Liver (tissue), 9 donors: ENCODE results near the gene ALDH1A1. TPM values are rescaled to one million over a fixed set of nuclear protein-coding genes. Genes with fewer than 3 reads are reported as not detected.

Experiments
- DNase-seq: peaks from one replicate; pipeline ENCODE4 v3.0.0-alpha.2; 2017; ENCODE audit warnings: low spot score
- H3K27ac ChIP-seq, 2 donors: one replicate each; pipeline ENCODE4 v1.7.0; 2013; ENCODE audit warnings: inconsistent platforms in 2 of 2, low read length in 2 of 2, control low read depth in 1 of 2, low read depth in 1 of 2, mild to moderate bottlenecking in 1 of 2
- H3K27me3 ChIP-seq, 4 donors: one replicate each; pipeline versions ENCODE4 v1.6.1 to v1.7.0; 2013; ENCODE audit warnings: low read length in 3 of 4, inconsistent platforms in 1 of 4, mild to moderate bottlenecking in 1 of 4, moderate library complexity in 1 of 4; ENCODE audit not compliant: control insufficient read depth in 4 of 4, insufficient read depth in 4 of 4
- H3K36me3 ChIP-seq, 4 donors: one replicate each; pipeline versions ENCODE4 v1.6.1 to v1.7.0; 2013; ENCODE audit warnings: low read length in 3 of 4, mild to moderate bottlenecking in 3 of 4, low read depth in 1 of 4, moderate library complexity in 1 of 4; ENCODE audit not compliant: control insufficient read depth in 4 of 4, insufficient read depth in 3 of 4
- H3K4me1 ChIP-seq, 4 donors: one replicate each; pipeline versions ENCODE4 v1.6.1 to v1.7.0; 2013; ENCODE audit warnings: low read length in 3 of 4, mild to moderate bottlenecking in 3 of 4, moderate library complexity in 1 of 4; ENCODE audit not compliant: control insufficient read depth in 4 of 4, insufficient read depth in 4 of 4
- H3K4me3 ChIP-seq, 3 donors: one replicate each; pipeline versions ENCODE4 v1.6.1 to v1.7.0; 2013; ENCODE audit warnings: low read length in 3 of 3, control low read depth in 1 of 3, low read depth in 1 of 3, mild to moderate bottlenecking in 1 of 3
- H3K9ac ChIP-seq, 2 donors: one replicate each; pipeline ENCODE4 v1.7.0; 2013; ENCODE audit warnings: low read length in 2 of 2, mild to moderate bottlenecking in 2 of 2, moderate library complexity in 2 of 2, control low read depth in 1 of 2, low read depth in 1 of 2
- H3K9me3 ChIP-seq, 4 donors: one replicate each; pipeline versions ENCODE4 v1.6.1 to v1.7.0; 2013; ENCODE audit warnings: low read length in 3 of 4; ENCODE audit not compliant: control insufficient read depth in 4 of 4
- FOXA2 ChIP-seq: IDR thresholded peaks from 2 replicates; pipeline ENCODE4 v1.6.1; 2016; ENCODE audit warnings: antibody characterized with exemption
- GABPA ChIP-seq, 2 donors: IDR thresholded peaks in 1 of 2; conservative IDR thresholded peaks in 1 of 2; 2 replicates each; pipeline ENCODE4 v1.6.1; 2016; ENCODE audit warnings: antibody characterized with exemption in 2 of 2, mild to moderate bottlenecking in 1 of 2, moderate library complexity in 1 of 2
- HNF4A ChIP-seq, 2 donors: conservative IDR thresholded peaks; 2 replicates each; pipeline ENCODE4 v1.6.1; 2016; ENCODE audit warnings: antibody characterized with exemption in 2 of 2, mild to moderate bottlenecking in 2 of 2
- HNF4G ChIP-seq: IDR thresholded peaks from 2 replicates; pipeline ENCODE4 v1.6.1; 2016; ENCODE audit warnings: antibody characterized with exemption
- JUND ChIP-seq, 2 donors: IDR thresholded peaks; 2 replicates each; pipeline ENCODE4 v1.6.1; 2016; ENCODE audit warnings: antibody characterized with exemption in 2 of 2
- NR2F2 ChIP-seq: IDR thresholded peaks from 2 replicates; pipeline ENCODE4 v1.6.1; 2016; ENCODE audit warnings: antibody characterized with exemption
- RAD21 ChIP-seq, 2 donors: IDR thresholded peaks; 2 replicates each; pipeline ENCODE4 v1.6.1; 2016; ENCODE audit warnings: antibody characterized with exemption in 2 of 2, mild to moderate bottlenecking in 2 of 2
- RXRA ChIP-seq, 2 donors: IDR thresholded peaks; 2 replicates each; pipeline ENCODE4 v1.6.1; 2017 to 2018; ENCODE audit warnings: antibody characterized with exemption in 2 of 2, mild to moderate bottlenecking in 1 of 2
- SP1 ChIP-seq: IDR thresholded peaks from 2 replicates; pipeline ENCODE4 v1.6.1; 2018; ENCODE audit warnings: antibody characterized with exemption, mild to moderate bottlenecking
- TAF1 ChIP-seq: conservative IDR thresholded peaks from 2 replicates; pipeline ENCODE4 v1.6.1; 2016; ENCODE audit warnings: antibody characterized with exemption, mild to moderate bottlenecking
- YY1 ChIP-seq: IDR thresholded peaks from 2 replicates; pipeline ENCODE4 v1.6.1; 2016; ENCODE audit warnings: antibody characterized with exemption, mild to moderate bottlenecking
- WGBS: extraction: QIAGEN DNeasy Blood & Tissue Kit; methylation state at CpG from one replicate; pipeline ENCODE4 v1.1.7; 2013; 5-methylcytosine and 5-hydroxymethylcytosine counted together
- polyA plus RNA-seq, 2 donors: library from polyadenylated mRNA; stranded (reverse) in 1 of 2; unstranded in 1 of 2; fragments of 200-250 nt in 1 of 2; fragments of >200 nt in 1 of 2; fragmentation: Nextera tagmentation in 1 of 2; extraction: Ambion mirVana in 1 of 2; gene quantifications; one replicate each; pipeline versions ENCODE4 v1.2.1 to v1.2.3, GENCODE V29; 2013 to 2015
- total RNA-seq, 2 donors: library from RNA; depleted of rRNA; stranded (reverse); fragments of >200 nt; gene quantifications; one replicate each; pipeline ENCODE4 v1.2.3, GENCODE V29; 2014
- TF ChIP-seq, protein P1 (sequence below): fragments of 150-350 bp; IDR thresholded peaks from 2 replicates; pipeline ENCODE4 v1.5.1; 2017; ENCODE audit warnings: improper control_type of control experiment, low read depth, low read length; ENCODE audit not compliant: missing input control
- TF ChIP-seq, protein P2 (sequence below): IDR thresholded peaks from 2 replicates; pipeline ENCODE4 v1.6.1; 2016; ENCODE audit warnings: antibody characterized with exemption, mild to moderate bottlenecking
- TF ChIP-seq, protein P3 (sequence below): IDR thresholded peaks from 2 replicates; pipeline ENCODE4 v1.6.1; 2016; ENCODE audit warnings: antibody characterized with exemption
- TF ChIP-seq, protein P4 (sequence below): IDR thresholded peaks from 2 replicates; pipeline ENCODE4 v1.6.1; 2016; ENCODE audit warnings: antibody characterized with exemption
- donor health status: healthy.
- donor health status: healthy.
- donor health status: healthy.
- donor health status: healthy.
- donor health status: healthy.

Gene ALDH1A1
- total and polyA plus RNA-seq, 4 donors: 118 to 433 (median 193) TPM

DNA sequence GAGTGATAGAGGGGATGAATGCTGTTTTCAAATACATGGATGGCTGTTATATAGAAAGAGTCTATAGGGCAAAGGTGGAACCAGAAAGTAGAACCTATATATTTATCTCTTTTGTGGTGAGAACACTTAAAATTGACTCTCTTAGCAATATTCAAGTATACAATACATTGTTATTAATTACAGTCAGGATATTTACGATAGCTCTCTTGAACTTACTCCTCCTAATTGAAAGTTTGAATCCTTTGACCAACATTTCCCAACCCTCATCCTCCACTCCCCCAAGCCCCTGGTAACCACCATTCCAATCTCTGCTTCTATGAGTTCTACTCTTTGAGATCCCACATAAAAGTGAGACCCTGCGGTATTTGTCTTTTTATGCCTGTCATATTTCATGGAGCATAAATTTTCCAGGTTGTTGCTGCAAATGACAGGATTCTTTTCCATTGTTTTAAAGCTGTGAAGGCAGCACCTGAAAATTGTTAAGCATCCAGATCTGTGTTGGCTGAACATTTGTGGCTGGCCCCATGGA, 41.5 kb downstream of the ALDH1A1 start:
- no peaks in the 10 kb centered on the region for H3K27me3 ChIP-seq
- TF ChIP-seq HNF4A (conservative IDR thresholded peaks at IDR 0.05): no peak
- no peak for TF ChIP-seq HNF4G
- TF ChIP-seq, protein P1, sequence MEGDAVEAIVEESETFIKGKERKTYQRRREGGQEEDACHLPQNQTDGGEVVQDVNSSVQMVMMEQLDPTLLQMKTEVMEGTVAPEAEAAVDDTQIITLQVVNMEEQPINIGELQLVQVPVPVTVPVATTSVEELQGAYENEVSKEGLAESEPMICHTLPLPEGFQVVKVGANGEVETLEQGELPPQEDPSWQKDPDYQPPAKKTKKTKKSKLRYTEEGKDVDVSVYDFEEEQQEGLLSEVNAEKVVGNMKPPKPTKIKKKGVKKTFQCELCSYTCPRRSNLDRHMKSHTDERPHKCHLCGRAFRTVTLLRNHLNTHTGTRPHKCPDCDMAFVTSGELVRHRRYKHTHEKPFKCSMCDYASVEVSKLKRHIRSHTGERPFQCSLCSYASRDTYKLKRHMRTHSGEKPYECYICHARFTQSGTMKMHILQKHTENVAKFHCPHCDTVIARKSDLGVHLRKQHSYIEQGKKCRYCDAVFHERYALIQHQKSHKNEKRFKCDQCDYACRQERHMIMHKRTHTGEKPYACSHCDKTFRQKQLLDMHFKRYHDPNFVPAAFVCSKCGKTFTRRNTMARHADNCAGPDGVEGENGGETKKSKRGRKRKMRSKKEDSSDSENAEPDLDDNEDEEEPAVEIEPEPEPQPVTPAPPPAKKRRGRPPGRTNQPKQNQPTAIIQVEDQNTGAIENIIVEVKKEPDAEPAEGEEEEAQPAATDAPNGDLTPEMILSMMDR: no peak
- no peak for TF ChIP-seq YY1
- TF ChIP-seq, protein P2, sequence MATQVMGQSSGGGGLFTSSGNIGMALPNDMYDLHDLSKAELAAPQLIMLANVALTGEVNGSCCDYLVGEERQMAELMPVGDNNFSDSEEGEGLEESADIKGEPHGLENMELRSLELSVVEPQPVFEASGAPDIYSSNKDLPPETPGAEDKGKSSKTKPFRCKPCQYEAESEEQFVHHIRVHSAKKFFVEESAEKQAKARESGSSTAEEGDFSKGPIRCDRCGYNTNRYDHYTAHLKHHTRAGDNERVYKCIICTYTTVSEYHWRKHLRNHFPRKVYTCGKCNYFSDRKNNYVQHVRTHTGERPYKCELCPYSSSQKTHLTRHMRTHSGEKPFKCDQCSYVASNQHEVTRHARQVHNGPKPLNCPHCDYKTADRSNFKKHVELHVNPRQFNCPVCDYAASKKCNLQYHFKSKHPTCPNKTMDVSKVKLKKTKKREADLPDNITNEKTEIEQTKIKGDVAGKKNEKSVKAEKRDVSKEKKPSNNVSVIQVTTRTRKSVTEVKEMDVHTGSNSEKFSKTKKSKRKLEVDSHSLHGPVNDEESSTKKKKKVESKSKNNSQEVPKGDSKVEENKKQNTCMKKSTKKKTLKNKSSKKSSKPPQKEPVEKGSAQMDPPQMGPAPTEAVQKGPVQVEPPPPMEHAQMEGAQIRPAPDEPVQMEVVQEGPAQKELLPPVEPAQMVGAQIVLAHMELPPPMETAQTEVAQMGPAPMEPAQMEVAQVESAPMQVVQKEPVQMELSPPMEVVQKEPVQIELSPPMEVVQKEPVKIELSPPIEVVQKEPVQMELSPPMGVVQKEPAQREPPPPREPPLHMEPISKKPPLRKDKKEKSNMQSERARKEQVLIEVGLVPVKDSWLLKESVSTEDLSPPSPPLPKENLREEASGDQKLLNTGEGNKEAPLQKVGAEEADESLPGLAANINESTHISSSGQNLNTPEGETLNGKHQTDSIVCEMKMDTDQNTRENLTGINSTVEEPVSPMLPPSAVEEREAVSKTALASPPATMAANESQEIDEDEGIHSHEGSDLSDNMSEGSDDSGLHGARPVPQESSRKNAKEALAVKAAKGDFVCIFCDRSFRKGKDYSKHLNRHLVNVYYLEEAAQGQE: no peak
- TF ChIP-seq NR2F2: no peak
- no peak for TF ChIP-seq RXRA (IDR thresholded peaks at IDR 0.05)
- TF ChIP-seq, protein P3, sequence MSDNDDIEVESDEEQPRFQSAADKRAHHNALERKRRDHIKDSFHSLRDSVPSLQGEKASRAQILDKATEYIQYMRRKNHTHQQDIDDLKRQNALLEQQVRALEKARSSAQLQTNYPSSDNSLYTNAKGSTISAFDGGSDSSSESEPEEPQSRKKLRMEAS: no peak
- no peak for TF ChIP-seq GABPA (IDR thresholded peaks at IDR 0.05 in 1 of 2, conservative IDR thresholded peaks at IDR 0.05 in 1 of 2)
- no peak for TF ChIP-seq RAD21 (IDR thresholded peaks at IDR 0.05)
- TF ChIP-seq, protein P4, sequence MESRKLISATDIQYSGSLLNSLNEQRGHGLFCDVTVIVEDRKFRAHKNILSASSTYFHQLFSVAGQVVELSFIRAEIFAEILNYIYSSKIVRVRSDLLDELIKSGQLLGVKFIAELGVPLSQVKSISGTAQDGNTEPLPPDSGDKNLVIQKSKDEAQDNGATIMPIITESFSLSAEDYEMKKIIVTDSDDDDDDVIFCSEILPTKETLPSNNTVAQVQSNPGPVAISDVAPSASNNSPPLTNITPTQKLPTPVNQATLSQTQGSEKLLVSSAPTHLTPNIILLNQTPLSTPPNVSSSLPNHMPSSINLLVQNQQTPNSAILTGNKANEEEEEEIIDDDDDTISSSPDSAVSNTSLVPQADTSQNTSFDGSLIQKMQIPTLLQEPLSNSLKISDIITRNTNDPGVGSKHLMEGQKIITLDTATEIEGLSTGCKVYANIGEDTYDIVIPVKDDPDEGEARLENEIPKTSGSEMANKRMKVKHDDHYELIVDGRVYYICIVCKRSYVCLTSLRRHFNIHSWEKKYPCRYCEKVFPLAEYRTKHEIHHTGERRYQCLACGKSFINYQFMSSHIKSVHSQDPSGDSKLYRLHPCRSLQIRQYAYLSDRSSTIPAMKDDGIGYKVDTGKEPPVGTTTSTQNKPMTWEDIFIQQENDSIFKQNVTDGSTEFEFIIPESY: no peak
- TF ChIP-seq FOXA2: no peak
- no peak for TF ChIP-seq JUND (IDR thresholded peaks at IDR 0.05)
- no peak for TF ChIP-seq TAF1
- no peak for TF ChIP-seq SP1
- 93% methylated on average over 2 of the region's 2 CpGs for WGBS
- no peak overlapping the region for H3K4me3 ChIP-seq
- no peaks in the 10 kb centered on the region for H3K9me3 ChIP-seq
- DNase-seq: no peak
- peaks cover 0 to 2% (median 0%) of the 10 kb centered on the region in 4 donors for H3K4me1 ChIP-seq
- no peak overlapping the region for H3K9ac ChIP-seq
- H3K36me3 ChIP-seq: peaks cover 2 to 60% (median 28%) of the 10 kb centered on the region in 4 donors
- H3K27ac ChIP-seq: no peak overlapping the region

DNA sequence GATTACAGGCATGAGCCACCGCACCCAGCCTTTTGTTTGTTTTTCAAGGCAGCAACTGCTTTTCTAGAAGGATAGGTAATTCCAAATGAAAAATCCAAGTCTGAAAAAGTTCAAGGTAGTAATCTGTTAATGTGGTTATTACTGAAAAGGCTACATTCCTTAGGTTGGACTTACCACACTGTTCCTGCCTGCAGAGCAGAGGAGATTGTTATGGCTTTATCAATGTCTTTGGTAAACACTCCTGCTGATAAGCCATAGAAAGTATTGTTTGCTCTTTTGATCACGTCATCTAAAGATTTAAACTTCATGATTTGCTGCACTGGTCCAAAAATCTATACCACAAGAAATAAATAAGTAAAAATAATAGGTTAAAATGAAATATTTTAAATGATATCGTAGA, 43.4 kb downstream of the ALDH1A1 start:
- H3K4me3 ChIP-seq: no peak overlapping the region
- peaks cover 2 to 57% (median 29%) of the 10 kb centered on the region in 4 donors for H3K36me3 ChIP-seq
- no peaks in the 10 kb centered on the region for H3K9me3 ChIP-seq
- no peaks in the 10 kb centered on the region for H3K27me3 ChIP-seq
- H3K4me1 ChIP-seq: peaks cover 0 to 4% (median 2%) of the 10 kb centered on the region in 4 donors
- 77% methylated on average over 3 of the region's 3 CpGs for WGBS
- no peak overlapping the region for H3K27ac ChIP-seq
- H3K9ac ChIP-seq: no peak overlapping the region
- no peak for DNase-seq
- no peak for TF ChIP-seq HNF4G
- TF ChIP-seq RAD21 (IDR thresholded peaks at IDR 0.05): no peak
- no peak for TF ChIP-seq TAF1
- no peak for TF ChIP-seq RXRA (IDR thresholded peaks at IDR 0.05)
- TF ChIP-seq, protein P1: no peak
- TF ChIP-seq NR2F2: no peak
- TF ChIP-seq, protein P4: no peak
- TF ChIP-seq, protein P2: no peak
- TF ChIP-seq FOXA2: no peak
- no peak for TF ChIP-seq JUND (IDR thresholded peaks at IDR 0.05)
